EH (cell line): ENCODE measurements around the gene GMPPB.
"Not testable (repeated sequence)": the region's sequence is repeated elsewhere in the genome, so short reads cannot be mapped to it uniquely, and the experiment has no call there.

ENCODE experiments used
- DNase-seq: peaks from one replicate; pipeline ENCODE4 v3.0.0-alpha.2; 2015; ENCODE audit warnings: low read depth

The GMPPB gene

DNA sequence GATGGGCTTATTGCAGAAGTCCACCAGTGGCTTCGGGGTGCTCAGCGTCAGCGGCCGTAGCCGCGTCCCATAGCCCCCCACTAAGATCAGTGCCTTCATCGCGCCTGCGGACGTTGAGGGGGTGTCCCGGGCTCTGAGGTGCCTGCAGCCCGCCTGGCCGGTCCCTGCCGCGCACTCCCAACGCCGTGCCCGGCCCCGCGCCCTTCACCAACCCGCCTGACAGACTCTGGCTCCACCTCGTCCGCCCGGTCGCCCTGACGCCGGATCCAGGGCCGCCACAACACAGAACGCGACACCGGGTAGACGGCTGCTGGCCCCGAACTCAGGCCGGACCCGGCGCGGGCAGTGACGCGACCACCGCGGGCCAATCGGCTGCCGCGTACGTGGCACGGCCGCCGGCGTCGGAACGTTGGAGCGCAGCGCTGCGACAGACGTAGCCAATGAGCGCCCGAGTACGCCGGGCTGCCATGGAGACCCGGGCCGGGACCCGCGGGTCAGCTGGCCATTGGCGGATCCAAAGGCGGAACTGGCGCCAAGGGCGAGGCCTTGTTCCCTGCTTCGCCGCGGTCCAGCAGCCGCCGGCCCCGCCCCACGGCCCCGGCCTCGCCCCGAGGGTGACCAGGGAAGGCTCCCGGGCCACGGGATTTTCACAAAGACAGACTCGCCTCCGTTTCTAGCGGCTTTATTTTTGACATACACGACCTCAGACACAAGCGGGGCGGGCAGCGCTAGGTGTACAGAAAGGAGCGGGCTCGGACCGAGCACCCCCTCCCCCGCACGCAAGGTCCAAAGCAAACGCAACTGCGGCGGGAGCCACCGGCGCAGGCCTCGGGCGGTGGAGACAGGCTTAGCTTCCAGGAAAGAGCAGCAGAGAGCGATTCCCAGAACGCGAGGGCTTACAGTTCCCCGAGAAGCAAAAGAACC lies at the start of gene GMPPB:
GMPPB (minus strand) TSS at position 324 of the 924 bp plus-strand sequence; CDS start at position 99, 225 bp downstream.
- DNase-seq = peak; percentile 98

GRCh38 chr3:49772703-49773102 lies 49.0 kb upstream of the GMPPB start:
- DNase-seq = no peak

DNA sequence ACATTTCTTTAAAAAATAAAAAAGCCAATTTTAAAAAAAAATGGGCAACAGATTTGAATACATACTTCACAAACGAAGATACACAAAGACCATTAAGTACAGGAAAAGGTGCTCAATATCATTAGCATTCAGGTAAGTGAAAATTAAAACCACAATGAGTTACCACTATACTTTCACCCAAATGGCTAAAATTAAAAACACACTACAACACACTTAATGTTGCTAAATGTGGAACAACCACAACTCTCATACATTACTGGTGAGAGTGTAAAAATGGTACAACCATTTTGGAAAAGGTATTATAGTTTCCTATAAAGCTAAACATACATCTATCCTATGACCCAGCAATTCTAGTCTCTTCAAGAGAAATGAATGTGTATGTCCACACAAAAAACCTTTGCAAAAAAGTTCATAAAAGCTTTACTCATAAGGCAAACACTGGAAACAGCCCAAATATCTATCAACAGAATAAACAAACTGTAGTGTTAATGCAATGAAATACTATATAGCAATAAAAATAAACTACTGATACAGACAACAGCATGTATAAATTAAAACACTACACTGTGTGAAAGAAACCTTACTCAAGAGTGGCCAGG lies 47.7 kb upstream of the GMPPB start:
- DNase-seq = no peak

DNA sequence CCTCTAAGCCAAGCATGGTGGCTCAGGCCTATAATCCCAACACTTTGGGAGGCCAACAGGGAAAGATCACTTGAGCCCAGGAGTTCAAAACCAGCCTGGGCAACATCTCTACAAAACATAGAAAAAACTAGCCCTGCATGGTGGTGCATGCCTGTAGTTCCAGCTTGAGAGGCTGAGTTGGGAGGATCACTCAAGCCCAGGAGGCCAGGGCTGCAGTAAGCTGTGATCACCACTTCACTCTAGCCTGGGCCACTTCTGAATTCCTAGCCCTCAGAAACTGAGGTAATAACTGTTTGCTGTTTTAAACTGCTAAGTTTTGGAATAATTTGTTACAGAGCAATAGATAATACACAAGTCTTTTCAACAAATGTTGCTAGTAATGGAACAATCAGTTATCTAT lies 46.2 kb upstream of the GMPPB start:
- DNase-seq = no peak

DNA sequence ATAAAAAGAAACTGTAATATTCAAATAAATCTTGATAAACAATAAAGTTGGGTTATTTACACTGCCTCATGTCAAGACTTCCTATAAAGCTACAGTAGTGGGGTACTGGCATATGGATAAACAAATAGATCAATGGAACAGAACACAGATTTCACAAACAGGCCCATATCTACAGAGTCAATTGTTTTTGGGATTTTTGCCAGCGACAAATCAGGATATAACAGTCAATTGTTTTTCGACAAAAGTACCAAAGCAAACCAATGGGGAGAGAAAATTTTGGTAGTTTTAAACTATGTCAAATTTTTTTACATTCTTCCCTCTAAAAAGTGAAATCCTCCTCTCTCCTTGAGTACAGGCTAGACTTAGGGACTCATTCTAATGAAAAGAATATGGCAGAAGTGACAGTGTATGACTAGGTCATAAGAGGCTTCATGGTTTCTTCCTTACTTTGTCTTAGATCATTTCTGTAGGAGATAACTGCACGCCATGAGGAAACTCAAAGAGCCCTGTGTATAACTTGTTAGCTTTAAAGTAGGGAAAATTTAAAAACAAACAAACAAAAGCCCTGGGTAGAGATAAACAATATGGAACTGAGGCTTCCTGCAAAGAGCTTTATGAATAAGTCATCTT lies 45.6 kb upstream of the GMPPB start:
- peak; percentile 38 for DNase-seq

- no peak for DNase-seq
Measured at GRCh38 chr3:49763981-49764380, 40.2 kb upstream of the GMPPB start.

DNA sequence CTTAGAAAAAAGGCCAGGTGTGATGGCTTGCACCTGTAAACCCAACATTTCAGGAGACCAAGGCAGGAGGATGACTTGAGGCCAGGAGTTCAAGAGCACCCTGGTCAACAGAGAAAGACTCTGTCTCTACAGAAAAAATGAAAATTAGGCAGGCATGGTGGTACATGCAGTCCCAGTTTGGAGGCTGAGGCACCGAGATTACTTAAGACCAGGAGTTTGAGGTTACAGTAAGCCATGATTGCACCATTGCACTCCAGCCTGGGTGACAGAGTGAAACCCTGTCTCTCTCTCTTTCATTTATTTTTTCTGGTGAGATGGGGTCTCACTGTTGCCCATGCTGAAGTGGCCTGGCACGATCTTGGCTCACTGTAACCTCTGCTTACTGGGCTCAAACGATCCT lies 37.9 kb upstream of the GMPPB start:
- no peak for DNase-seq

DNA sequence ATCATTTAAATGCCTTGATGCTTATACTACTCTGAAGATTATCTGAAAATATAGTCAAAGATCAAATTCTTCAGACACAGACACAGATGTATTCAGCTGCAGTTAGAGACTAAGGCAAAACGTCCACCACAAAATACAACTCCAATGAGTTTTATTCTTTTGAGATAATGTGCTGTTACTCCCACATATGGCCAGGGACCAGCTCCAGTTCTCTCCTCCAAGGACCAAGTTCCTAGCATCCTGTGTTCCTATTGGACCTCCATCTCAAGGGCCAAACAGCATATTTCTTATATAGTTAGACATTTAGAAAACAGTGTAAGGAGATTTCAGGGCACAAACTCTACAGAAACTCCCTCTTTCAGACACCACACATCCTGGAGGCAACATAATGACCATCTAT lies 35.5 kb upstream of the GMPPB start:
- no peak for DNase-seq

DNA sequence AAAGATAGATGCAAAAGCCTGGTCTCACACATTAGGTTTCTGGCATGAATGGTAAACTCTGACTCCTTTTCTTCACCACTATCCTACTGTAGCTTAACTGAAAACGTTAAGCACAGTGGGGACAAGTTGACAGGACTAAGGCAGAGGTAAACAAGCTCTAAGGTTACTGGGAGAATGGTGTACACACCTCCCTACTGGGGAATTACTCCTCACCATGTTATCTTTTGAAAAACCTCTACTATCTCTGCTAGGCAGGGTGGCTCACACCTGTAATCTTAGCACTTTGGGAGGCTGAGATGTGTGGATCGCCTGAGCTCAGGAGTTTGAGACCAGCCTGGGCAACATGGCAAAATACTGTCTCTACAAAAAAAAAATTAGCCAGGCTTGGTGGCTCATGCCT lies 33.4 kb upstream of the GMPPB start:
- no peak for DNase-seq

DNA sequence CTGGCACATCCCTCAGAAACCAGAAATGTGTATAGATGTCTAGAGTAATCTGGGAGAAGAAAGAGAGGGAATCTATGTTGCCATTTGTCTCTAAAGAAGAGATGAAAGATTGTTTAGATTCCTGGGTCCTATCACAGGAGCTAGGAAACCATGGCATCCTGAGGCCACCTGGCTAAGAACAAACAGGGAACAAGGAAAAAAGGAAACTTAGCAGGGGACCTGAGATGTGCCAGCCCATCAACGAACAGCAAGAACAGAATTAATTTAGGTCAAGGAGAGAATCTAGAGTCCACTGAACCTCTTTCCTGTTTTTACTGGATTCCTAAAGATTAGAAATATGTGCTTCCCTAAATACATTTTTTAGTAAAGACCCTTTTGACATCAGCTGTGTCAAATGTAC lies 32.3 kb upstream of the GMPPB start:
- no peak for DNase-seq

DNA sequence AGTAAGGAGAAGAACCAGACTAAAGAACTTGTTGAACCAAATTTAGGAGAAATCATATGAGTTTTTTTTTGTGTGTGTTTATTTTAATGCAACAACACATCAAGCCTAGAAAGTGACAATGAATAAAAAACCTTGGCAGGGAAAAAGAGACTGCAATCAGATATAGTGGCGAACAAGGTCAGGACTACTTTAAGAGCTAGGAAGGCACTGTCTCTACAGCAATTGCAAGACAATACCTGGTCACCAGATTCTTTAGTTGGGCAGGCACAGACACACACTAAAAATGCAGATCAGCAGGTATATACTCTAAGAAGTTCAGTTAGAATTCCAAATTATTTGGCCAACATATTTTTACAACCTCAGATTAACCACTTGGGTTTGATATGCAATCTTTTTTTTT lies 30.8 kb upstream of the GMPPB start:
- DNase-seq = no peak

GRCh38 chr3:49751501-49751900 lies 27.8 kb upstream of the GMPPB start:
- DNase-seq = no peak

DNA sequence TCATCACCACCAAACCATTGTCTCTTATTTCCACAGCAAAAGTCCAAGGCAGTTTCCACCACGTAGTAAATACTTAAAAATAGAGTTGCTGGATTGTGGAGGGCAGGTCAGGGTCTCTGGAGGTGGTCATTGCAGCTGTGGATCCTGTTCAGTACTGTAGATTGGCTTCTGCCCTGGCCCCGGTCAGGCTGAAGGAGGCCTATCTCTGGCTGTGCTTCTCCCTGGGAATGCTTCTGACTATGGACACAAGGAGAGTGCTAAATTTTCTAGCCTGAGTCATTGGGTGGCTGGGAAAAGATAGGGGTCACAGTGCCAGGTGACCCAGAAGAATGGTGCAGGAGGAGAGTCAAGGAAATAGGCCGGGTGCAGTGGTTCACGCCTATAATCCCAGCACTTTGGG lies 26.3 kb upstream of the GMPPB start:
- DNase-seq = peak; percentile 39

GRCh38 chr3:49748874-49749273 lies 25.1 kb upstream of the GMPPB start:
- not testable (repeated sequence) for DNase-seq

GRCh38 chr3:49747792-49748480 lies 24.2 kb upstream of the GMPPB start:
- peak; percentile 79 for DNase-seq

- DNase-seq = peak; percentile 69
Measured at GRCh38 chr3:49745986-49746385, 22.2 kb upstream of the GMPPB start.

DNA sequence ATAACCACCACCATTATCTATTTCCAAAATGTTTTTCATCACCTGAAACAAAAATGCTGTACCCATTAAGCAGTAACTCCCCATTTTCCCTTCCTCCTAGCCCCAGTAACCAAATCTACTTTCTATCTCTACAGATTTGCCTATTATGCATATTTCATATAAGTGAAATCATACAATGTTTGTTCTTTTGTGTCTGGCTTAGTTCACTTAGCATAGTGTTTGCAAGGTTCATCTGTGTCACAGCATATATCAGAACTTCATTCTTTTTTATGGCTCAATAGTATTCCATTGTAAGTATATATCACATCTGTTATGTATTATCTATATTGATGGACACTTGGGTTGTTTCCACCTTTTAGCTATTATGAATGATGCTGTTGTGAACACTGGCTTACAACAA lies 16.7 kb upstream of the GMPPB start:
- DNase-seq = no peak

DNA sequence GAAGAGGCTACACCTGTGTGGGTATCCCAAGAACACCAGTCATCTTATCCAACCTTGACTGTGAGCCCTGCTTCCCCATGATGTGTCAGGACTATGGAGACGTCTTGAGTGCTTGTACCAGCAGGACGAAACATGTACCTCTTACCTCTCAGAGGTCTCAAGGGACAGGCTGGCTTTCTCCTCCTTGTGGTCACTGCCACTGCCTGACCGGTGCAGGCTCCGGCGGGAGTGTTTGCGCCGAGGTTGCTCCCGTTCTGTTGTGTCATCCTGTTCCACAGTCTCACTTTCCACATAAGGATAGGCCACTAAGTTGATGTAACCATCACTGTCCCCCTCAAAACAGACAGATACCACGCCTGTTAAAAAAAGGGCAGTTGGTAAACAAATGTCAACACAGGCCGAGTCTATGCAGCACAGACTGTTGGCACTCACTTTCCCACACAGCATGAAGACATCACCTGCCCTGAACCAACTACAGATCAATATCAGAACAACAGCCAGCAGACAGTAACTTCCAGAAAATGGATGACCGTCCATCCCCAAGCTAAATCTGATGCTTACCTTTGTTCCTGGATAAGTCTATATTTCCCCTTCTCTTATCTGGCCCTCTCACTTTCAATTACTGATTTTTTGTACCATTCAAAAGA lies 14.4 kb upstream of the GMPPB start:
- no peak for DNase-seq

GRCh38 chr3:49734752-49735151 lies 11.0 kb upstream of the GMPPB start:
- no peak for DNase-seq

GRCh38 chr3:49733551-49733950 lies 9.8 kb upstream of the GMPPB start:
- no peak for DNase-seq

DNA sequence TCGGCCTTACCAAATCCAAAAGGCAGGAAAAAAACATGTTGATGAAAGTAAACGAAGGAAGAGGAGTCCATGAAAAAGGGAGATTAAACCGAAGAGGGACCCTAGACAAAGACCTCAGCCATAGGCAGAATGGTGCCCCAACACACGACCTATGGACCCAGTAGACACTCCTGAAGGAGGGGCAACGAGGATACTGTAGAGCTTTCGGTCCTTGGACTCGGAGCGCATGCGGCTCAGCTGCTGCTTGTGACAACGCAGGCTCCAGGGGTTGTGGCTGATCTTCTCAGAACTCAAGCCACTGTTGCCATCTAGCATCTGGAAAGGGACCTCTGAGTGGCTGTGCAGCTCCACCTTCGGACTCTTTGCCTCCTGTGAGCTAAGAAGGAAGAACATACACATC lies 8.8 kb upstream of the GMPPB start:
- DNase-seq = no peak
